Liver (tissue), 9 donors: ENCODE results near the gene ATG5. TPM values are rescaled to one million over a fixed set of nuclear protein-coding genes. Genes with fewer than 3 reads are reported as not detected.

Experiments
- DNase-seq: peaks from one replicate; pipeline ENCODE4 v3.0.0-alpha.2; 2017; ENCODE audit warnings: low spot score
- H3K27ac ChIP-seq, 2 donors: one replicate each; pipeline ENCODE4 v1.7.0; 2013; ENCODE audit warnings: inconsistent platforms in 2 of 2, low read length in 2 of 2, control low read depth in 1 of 2, low read depth in 1 of 2, mild to moderate bottlenecking in 1 of 2
- H3K27me3 ChIP-seq, 4 donors: one replicate each; pipeline versions ENCODE4 v1.6.1 to v1.7.0; 2013; ENCODE audit warnings: low read length in 3 of 4, inconsistent platforms in 1 of 4, mild to moderate bottlenecking in 1 of 4, moderate library complexity in 1 of 4; ENCODE audit not compliant: control insufficient read depth in 4 of 4, insufficient read depth in 4 of 4
- H3K36me3 ChIP-seq, 4 donors: one replicate each; pipeline versions ENCODE4 v1.6.1 to v1.7.0; 2013; ENCODE audit warnings: low read length in 3 of 4, mild to moderate bottlenecking in 3 of 4, low read depth in 1 of 4, moderate library complexity in 1 of 4; ENCODE audit not compliant: control insufficient read depth in 4 of 4, insufficient read depth in 3 of 4
- H3K4me1 ChIP-seq, 4 donors: one replicate each; pipeline versions ENCODE4 v1.6.1 to v1.7.0; 2013; ENCODE audit warnings: low read length in 3 of 4, mild to moderate bottlenecking in 3 of 4, moderate library complexity in 1 of 4; ENCODE audit not compliant: control insufficient read depth in 4 of 4, insufficient read depth in 4 of 4
- H3K4me3 ChIP-seq, 3 donors: one replicate each; pipeline versions ENCODE4 v1.6.1 to v1.7.0; 2013; ENCODE audit warnings: low read length in 3 of 3, control low read depth in 1 of 3, low read depth in 1 of 3, mild to moderate bottlenecking in 1 of 3
- H3K9ac ChIP-seq, 2 donors: one replicate each; pipeline ENCODE4 v1.7.0; 2013; ENCODE audit warnings: low read length in 2 of 2, mild to moderate bottlenecking in 2 of 2, moderate library complexity in 2 of 2, control low read depth in 1 of 2, low read depth in 1 of 2
- H3K9me3 ChIP-seq, 4 donors: one replicate each; pipeline versions ENCODE4 v1.6.1 to v1.7.0; 2013; ENCODE audit warnings: low read length in 3 of 4; ENCODE audit not compliant: control insufficient read depth in 4 of 4
- EGR1 ChIP-seq, 2 donors: IDR thresholded peaks; 2 replicates each; pipeline ENCODE4 v1.6.1; 2016 to 2018; ENCODE audit warnings: antibody characterized with exemption in 2 of 2, low read depth in 2 of 2
- FOXA1 ChIP-seq: IDR thresholded peaks from 2 replicates; pipeline ENCODE4 v1.6.1; 2016; ENCODE audit warnings: antibody characterized with exemption
- FOXA2 ChIP-seq: IDR thresholded peaks from 2 replicates; pipeline ENCODE4 v1.6.1; 2016; ENCODE audit warnings: antibody characterized with exemption
- GABPA ChIP-seq, 2 donors: IDR thresholded peaks in 1 of 2; conservative IDR thresholded peaks in 1 of 2; 2 replicates each; pipeline ENCODE4 v1.6.1; 2016; ENCODE audit warnings: antibody characterized with exemption in 2 of 2, mild to moderate bottlenecking in 1 of 2, moderate library complexity in 1 of 2
- HNF4A ChIP-seq, 2 donors: conservative IDR thresholded peaks; 2 replicates each; pipeline ENCODE4 v1.6.1; 2016; ENCODE audit warnings: antibody characterized with exemption in 2 of 2, mild to moderate bottlenecking in 2 of 2
- HNF4G ChIP-seq: IDR thresholded peaks from 2 replicates; pipeline ENCODE4 v1.6.1; 2016; ENCODE audit warnings: antibody characterized with exemption
- JUND ChIP-seq, 2 donors: IDR thresholded peaks; 2 replicates each; pipeline ENCODE4 v1.6.1; 2016; ENCODE audit warnings: antibody characterized with exemption in 2 of 2
- NR2F2 ChIP-seq: IDR thresholded peaks from 2 replicates; pipeline ENCODE4 v1.6.1; 2016; ENCODE audit warnings: antibody characterized with exemption
- RAD21 ChIP-seq, 2 donors: IDR thresholded peaks; 2 replicates each; pipeline ENCODE4 v1.6.1; 2016; ENCODE audit warnings: antibody characterized with exemption in 2 of 2, mild to moderate bottlenecking in 2 of 2
- RXRA ChIP-seq, 2 donors: IDR thresholded peaks; 2 replicates each; pipeline ENCODE4 v1.6.1; 2017 to 2018; ENCODE audit warnings: antibody characterized with exemption in 2 of 2, mild to moderate bottlenecking in 1 of 2
- SP1 ChIP-seq: IDR thresholded peaks from 2 replicates; pipeline ENCODE4 v1.6.1; 2018; ENCODE audit warnings: antibody characterized with exemption, mild to moderate bottlenecking
- TAF1 ChIP-seq: conservative IDR thresholded peaks from 2 replicates; pipeline ENCODE4 v1.6.1; 2016; ENCODE audit warnings: antibody characterized with exemption, mild to moderate bottlenecking
- YY1 ChIP-seq: IDR thresholded peaks from 2 replicates; pipeline ENCODE4 v1.6.1; 2016; ENCODE audit warnings: antibody characterized with exemption, mild to moderate bottlenecking
- WGBS: extraction: QIAGEN DNeasy Blood & Tissue Kit; methylation state at CpG from one replicate; pipeline ENCODE4 v1.1.7; 2013; 5-methylcytosine and 5-hydroxymethylcytosine counted together
- polyA plus RNA-seq, 2 donors: library from polyadenylated mRNA; stranded (reverse) in 1 of 2; unstranded in 1 of 2; fragments of 200-250 nt in 1 of 2; fragments of >200 nt in 1 of 2; fragmentation: Nextera tagmentation in 1 of 2; extraction: Ambion mirVana in 1 of 2; gene quantifications; one replicate each; pipeline versions ENCODE4 v1.2.1 to v1.2.3, GENCODE V29; 2013 to 2015
- total RNA-seq, 2 donors: library from RNA; depleted of rRNA; stranded (reverse); fragments of >200 nt; gene quantifications; one replicate each; pipeline ENCODE4 v1.2.3, GENCODE V29; 2014
- TF ChIP-seq, protein P1 (sequence below): IDR thresholded peaks from 2 replicates; pipeline ENCODE4 v1.6.1; 2016; ENCODE audit warnings: antibody characterized with exemption
- TF ChIP-seq, protein P2 (sequence below): IDR thresholded peaks from 2 replicates; pipeline ENCODE4 v1.6.1; 2016; ENCODE audit warnings: antibody characterized with exemption, mild to moderate bottlenecking
- TF ChIP-seq, protein P3 (sequence below): IDR thresholded peaks from 2 replicates; pipeline ENCODE4 v1.6.1; 2016; ENCODE audit warnings: antibody characterized with exemption
- TF ChIP-seq, protein P4 (sequence below): IDR thresholded peaks from 2 replicates; pipeline ENCODE4 v1.6.1; 2016; ENCODE audit warnings: antibody characterized with exemption
- TF ChIP-seq, protein P5 (sequence below): fragments of 150-350 bp; IDR thresholded peaks from 2 replicates; pipeline ENCODE4 v1.5.1; 2017; ENCODE audit warnings: improper control_type of control experiment, low read depth, low read length; ENCODE audit not compliant: missing input control
- donor health status: healthy.
- donor health status: healthy.
- donor health status: healthy.
- donor health status: healthy.
- donor health status: healthy.

ATG5 gene
- total and polyA plus RNA-seq, 4 donors = 10.0 to 25.7 (median 19.7) TPM

DNA sequence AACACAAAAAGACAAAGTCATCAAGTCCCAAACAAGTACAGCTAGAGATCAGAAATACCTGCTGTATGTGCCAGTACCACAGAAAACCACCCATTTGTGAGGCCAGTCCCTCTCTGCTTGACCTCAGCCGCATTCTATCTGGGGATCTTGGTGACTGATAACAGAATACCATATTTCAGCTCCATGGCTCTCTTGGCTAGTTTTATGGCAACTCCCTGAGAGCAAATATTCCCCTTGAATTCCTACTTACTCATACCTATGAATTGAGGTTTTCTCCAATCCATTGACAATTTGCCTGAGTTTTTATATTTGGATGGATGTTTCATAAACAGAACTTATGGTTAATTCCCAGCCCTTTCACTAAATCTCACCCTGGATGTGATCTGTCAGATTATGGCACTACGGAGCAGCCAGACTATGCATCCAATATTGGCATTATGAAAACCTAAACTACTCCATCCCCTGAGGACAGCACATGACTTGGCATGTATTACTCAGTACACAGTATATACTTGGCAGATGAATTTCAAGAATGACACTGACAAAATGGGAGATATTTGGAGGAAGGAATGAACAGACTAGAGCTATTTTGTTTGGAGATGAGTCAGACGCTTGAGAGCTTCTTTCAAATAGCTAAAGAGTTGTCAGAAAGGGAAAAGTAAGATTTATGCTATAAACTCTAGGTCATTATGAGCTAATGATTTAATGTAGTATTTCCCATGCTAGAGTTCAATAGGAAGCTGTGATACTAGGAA lies 143.7 kb downstream of the ATG5 start:
- Histone ChIP-seq H3K4me1 (no peaks in the 10 kb centered on the region), H3K4me3 (no peak overlapping the region), H3K36me3 (peaks cover 0 to 4% (median 1%) of the 10 kb centered on the region in 4 donors), H3K9me3 (no peaks in the 10 kb centered on the region), H3K27me3 (no peaks in the 10 kb centered on the region), H3K9ac (no peak overlapping the region), H3K27ac (no peak overlapping the region)
- 74% methylated on average over 3 of the region's 3 CpGs for WGBS
- no peak for TF ChIP-seq JUND (IDR thresholded peaks at IDR 0.05)
- no peak for TF ChIP-seq RAD21 (IDR thresholded peaks at IDR 0.05)
- TF ChIP-seq HNF4A (conservative IDR thresholded peaks at IDR 0.05) = no peak
- DNase-seq = no peak

DNA sequence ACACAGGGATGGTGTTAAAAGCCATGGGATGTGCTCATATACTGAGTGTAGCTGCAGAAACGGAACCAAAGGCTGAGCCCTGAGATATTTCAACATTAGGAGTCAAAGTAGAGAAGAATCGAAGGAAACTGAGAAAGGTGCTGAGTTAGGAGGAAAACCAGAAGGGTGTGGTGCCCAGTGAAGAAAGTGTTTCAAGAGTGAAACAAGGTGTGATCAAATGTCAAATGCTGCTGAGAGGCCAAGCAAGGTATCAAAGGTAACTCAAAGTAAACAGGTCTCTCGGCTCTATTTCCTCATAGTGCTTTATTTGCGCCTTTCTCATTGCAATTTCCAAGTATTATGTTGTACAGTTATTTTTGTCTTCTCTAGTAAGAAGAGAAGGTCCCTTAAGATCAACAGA lies 145.4 kb downstream of the ATG5 start:
- H3K4me3 ChIP-seq = no peak overlapping the region
- TF ChIP-seq GABPA (IDR thresholded peaks at IDR 0.05 in 1 of 2, conservative IDR thresholded peaks at IDR 0.05 in 1 of 2) (peak in 1 of 2 donors; percentile 12), FOXA1 (no peak)
- H3K27me3 ChIP-seq = no peaks in the 10 kb centered on the region
- WGBS = 54% methylated on average over 4 of the region's 4 CpGs
- H3K27ac ChIP-seq = no peak overlapping the region
- no peaks in the 10 kb centered on the region for H3K36me3 ChIP-seq
- no peaks in the 10 kb centered on the region for H3K4me1 ChIP-seq
- no peak overlapping the region for H3K9ac ChIP-seq
- DNase-seq = no peak
- no peaks in the 10 kb centered on the region for H3K9me3 ChIP-seq

DNA sequence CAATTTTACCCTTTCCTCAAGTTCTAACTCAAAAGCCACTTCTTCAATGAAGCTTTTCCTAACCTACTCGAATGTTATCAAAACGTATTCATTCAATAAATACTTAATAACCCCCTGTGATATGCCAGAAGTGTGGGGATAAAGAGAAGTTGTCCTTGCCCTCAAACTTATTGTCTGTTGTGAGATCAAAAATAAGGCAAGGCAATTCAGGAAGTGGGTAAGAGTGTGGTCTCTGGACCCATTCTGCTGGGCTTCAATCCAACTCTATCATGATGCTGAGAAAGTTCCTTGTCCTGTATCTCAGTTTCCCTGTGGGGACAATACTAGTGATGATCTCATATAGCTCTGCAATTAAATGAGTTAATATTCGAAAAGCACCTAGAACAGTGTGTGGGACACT lies 146.7 kb downstream of the ATG5 start:
- 83% methylated on average over 3 of the region's 3 CpGs for WGBS
- TF ChIP-seq, protein P1, sequence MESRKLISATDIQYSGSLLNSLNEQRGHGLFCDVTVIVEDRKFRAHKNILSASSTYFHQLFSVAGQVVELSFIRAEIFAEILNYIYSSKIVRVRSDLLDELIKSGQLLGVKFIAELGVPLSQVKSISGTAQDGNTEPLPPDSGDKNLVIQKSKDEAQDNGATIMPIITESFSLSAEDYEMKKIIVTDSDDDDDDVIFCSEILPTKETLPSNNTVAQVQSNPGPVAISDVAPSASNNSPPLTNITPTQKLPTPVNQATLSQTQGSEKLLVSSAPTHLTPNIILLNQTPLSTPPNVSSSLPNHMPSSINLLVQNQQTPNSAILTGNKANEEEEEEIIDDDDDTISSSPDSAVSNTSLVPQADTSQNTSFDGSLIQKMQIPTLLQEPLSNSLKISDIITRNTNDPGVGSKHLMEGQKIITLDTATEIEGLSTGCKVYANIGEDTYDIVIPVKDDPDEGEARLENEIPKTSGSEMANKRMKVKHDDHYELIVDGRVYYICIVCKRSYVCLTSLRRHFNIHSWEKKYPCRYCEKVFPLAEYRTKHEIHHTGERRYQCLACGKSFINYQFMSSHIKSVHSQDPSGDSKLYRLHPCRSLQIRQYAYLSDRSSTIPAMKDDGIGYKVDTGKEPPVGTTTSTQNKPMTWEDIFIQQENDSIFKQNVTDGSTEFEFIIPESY = no peak
- TF ChIP-seq FOXA1 = no peak
- TF ChIP-seq, protein P2, sequence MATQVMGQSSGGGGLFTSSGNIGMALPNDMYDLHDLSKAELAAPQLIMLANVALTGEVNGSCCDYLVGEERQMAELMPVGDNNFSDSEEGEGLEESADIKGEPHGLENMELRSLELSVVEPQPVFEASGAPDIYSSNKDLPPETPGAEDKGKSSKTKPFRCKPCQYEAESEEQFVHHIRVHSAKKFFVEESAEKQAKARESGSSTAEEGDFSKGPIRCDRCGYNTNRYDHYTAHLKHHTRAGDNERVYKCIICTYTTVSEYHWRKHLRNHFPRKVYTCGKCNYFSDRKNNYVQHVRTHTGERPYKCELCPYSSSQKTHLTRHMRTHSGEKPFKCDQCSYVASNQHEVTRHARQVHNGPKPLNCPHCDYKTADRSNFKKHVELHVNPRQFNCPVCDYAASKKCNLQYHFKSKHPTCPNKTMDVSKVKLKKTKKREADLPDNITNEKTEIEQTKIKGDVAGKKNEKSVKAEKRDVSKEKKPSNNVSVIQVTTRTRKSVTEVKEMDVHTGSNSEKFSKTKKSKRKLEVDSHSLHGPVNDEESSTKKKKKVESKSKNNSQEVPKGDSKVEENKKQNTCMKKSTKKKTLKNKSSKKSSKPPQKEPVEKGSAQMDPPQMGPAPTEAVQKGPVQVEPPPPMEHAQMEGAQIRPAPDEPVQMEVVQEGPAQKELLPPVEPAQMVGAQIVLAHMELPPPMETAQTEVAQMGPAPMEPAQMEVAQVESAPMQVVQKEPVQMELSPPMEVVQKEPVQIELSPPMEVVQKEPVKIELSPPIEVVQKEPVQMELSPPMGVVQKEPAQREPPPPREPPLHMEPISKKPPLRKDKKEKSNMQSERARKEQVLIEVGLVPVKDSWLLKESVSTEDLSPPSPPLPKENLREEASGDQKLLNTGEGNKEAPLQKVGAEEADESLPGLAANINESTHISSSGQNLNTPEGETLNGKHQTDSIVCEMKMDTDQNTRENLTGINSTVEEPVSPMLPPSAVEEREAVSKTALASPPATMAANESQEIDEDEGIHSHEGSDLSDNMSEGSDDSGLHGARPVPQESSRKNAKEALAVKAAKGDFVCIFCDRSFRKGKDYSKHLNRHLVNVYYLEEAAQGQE = no peak
- no peak for TF ChIP-seq FOXA2
- TF ChIP-seq GABPA (IDR thresholded peaks at IDR 0.05 in 1 of 2, conservative IDR thresholded peaks at IDR 0.05 in 1 of 2) = no peak
- TF ChIP-seq JUND (IDR thresholded peaks at IDR 0.05) = no peak
- TF ChIP-seq EGR1 (IDR thresholded peaks at IDR 0.05; ENCODE audit: low read depth in 2 of 2) = no peak
- TF ChIP-seq HNF4G = no peak
- no peak for TF ChIP-seq RXRA (IDR thresholded peaks at IDR 0.05)
- TF ChIP-seq, protein P3, sequence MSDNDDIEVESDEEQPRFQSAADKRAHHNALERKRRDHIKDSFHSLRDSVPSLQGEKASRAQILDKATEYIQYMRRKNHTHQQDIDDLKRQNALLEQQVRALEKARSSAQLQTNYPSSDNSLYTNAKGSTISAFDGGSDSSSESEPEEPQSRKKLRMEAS = no peak
- TF ChIP-seq HNF4A (conservative IDR thresholded peaks at IDR 0.05) = no peak
- TF ChIP-seq, protein P4, sequence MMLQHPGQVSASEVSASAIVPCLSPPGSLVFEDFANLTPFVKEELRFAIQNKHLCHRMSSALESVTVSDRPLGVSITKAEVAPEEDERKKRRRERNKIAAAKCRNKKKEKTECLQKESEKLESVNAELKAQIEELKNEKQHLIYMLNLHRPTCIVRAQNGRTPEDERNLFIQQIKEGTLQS = no peak
- no peak for TF ChIP-seq TAF1
- TF ChIP-seq, protein P5, sequence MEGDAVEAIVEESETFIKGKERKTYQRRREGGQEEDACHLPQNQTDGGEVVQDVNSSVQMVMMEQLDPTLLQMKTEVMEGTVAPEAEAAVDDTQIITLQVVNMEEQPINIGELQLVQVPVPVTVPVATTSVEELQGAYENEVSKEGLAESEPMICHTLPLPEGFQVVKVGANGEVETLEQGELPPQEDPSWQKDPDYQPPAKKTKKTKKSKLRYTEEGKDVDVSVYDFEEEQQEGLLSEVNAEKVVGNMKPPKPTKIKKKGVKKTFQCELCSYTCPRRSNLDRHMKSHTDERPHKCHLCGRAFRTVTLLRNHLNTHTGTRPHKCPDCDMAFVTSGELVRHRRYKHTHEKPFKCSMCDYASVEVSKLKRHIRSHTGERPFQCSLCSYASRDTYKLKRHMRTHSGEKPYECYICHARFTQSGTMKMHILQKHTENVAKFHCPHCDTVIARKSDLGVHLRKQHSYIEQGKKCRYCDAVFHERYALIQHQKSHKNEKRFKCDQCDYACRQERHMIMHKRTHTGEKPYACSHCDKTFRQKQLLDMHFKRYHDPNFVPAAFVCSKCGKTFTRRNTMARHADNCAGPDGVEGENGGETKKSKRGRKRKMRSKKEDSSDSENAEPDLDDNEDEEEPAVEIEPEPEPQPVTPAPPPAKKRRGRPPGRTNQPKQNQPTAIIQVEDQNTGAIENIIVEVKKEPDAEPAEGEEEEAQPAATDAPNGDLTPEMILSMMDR = no peak
- TF ChIP-seq RAD21 (IDR thresholded peaks at IDR 0.05) = no peak
- TF ChIP-seq NR2F2 = no peak
- TF ChIP-seq YY1 = no peak
- TF ChIP-seq SP1 = no peak
- Histone ChIP-seq H3K9ac (no peak overlapping the region), H3K4me1 (no peaks in the 10 kb centered on the region), H3K4me3 (no peak overlapping the region), H3K36me3 (no peaks in the 10 kb centered on the region), H3K27ac (no peak overlapping the region), H3K27me3 (no peaks in the 10 kb centered on the region), H3K9me3 (no peaks in the 10 kb centered on the region)
- no peak for DNase-seq
